ENCODE results near the gene LRRK2. TPM values are rescaled to one million over a fixed set of nuclear protein-coding genes. Genes with fewer than 3 reads are reported as not detected.

LRRK2 gene
- total and polyA plus RNA-seq, 4 donors = 1.5 to 11.5 (median 4.9) TPM

DNA sequence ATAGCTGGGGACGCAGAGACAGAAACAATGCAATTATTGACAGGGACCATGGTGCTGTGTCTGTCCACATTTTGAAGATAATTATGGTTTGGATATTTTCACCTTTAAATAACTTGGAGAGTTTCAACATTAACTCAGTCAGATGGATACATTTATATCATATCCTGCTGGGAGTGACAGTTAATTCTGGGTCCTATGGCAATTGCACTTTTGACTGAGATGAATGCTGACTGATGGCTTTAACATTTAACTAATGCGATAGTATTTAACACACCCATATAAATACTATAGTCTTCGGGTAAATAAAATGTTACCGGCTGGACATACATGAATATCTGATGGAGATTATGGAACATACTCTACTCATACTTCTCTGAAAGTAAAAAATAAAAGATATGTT lies 118.3 kb downstream of the LRRK2 start:
- H3K36me3 ChIP-seq (ENCODE audit: control insufficient read depth in 4 of 4, insufficient read depth in 3 of 4, low read depth in 1 of 4, low read length in 3 of 4) = peaks cover 0 to 24% (median 4%) of the 10 kb centered on the region in 4 donors
- TF ChIP-seq, protein P1, sequence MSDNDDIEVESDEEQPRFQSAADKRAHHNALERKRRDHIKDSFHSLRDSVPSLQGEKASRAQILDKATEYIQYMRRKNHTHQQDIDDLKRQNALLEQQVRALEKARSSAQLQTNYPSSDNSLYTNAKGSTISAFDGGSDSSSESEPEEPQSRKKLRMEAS (IDR thresholded peaks at IDR 0.05) = no peak
- TF ChIP-seq RAD21 (IDR thresholded peaks at IDR 0.05) (no peak), SP1 (IDR thresholded peaks at IDR 0.05) (no peak), CTCF (IDR thresholded peaks at IDR 0.05; ENCODE audit: low read depth, low read length, missing input control) (no peak), FOXA2 (IDR thresholded peaks at IDR 0.05) (no peak), TAF1 (conservative IDR thresholded peaks at IDR 0.05) (no peak), FOXA1 (IDR thresholded peaks at IDR 0.05) (no peak), HNF4G (IDR thresholded peaks at IDR 0.05) (no peak), JUND (IDR thresholded peaks at IDR 0.05) (no peak), NR2F2 (IDR thresholded peaks at IDR 0.05) (no peak), HNF4A (conservative IDR thresholded peaks at IDR 0.05) (no peak), ZBTB33 (IDR thresholded peaks at IDR 0.05) (no peak), GABPA (IDR thresholded peaks at IDR 0.05 in 1 of 2, conservative IDR thresholded peaks at IDR 0.05 in 1 of 2) (no peak), EGR1 (IDR thresholded peaks at IDR 0.05; ENCODE audit: low read depth in 2 of 2) (no peak)
- TF ChIP-seq, protein P2, sequence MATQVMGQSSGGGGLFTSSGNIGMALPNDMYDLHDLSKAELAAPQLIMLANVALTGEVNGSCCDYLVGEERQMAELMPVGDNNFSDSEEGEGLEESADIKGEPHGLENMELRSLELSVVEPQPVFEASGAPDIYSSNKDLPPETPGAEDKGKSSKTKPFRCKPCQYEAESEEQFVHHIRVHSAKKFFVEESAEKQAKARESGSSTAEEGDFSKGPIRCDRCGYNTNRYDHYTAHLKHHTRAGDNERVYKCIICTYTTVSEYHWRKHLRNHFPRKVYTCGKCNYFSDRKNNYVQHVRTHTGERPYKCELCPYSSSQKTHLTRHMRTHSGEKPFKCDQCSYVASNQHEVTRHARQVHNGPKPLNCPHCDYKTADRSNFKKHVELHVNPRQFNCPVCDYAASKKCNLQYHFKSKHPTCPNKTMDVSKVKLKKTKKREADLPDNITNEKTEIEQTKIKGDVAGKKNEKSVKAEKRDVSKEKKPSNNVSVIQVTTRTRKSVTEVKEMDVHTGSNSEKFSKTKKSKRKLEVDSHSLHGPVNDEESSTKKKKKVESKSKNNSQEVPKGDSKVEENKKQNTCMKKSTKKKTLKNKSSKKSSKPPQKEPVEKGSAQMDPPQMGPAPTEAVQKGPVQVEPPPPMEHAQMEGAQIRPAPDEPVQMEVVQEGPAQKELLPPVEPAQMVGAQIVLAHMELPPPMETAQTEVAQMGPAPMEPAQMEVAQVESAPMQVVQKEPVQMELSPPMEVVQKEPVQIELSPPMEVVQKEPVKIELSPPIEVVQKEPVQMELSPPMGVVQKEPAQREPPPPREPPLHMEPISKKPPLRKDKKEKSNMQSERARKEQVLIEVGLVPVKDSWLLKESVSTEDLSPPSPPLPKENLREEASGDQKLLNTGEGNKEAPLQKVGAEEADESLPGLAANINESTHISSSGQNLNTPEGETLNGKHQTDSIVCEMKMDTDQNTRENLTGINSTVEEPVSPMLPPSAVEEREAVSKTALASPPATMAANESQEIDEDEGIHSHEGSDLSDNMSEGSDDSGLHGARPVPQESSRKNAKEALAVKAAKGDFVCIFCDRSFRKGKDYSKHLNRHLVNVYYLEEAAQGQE (IDR thresholded peaks at IDR 0.05) = no peak
- 67% methylated on average over 4 of the region's 4 CpGs for WGBS
- no peaks in the 10 kb centered on the region for H3K9me3 ChIP-seq (ENCODE audit: control insufficient read depth in 4 of 4, low read length in 3 of 4)
- no peak overlapping the region for H3K9ac ChIP-seq (ENCODE audit: low read depth in 1 of 2, low read length in 2 of 2)
- H3K4me3 ChIP-seq (ENCODE audit: low read depth in 1 of 3, low read length in 3 of 3) = no peak overlapping the region
- no peaks in the 10 kb centered on the region for H3K4me1 ChIP-seq (ENCODE audit: control insufficient read depth in 4 of 4, insufficient read depth in 4 of 4, low read length in 3 of 4)
- H3K27me3 ChIP-seq (ENCODE audit: control insufficient read depth in 4 of 4, insufficient read depth in 4 of 4, low read length in 3 of 4) = no peaks in the 10 kb centered on the region
- no peak overlapping the region for H3K27ac ChIP-seq (ENCODE audit: low read depth in 1 of 2, low read length in 2 of 2)
- DNase-seq (ENCODE audit: low spot score) = no peak

- TF ChIP-seq RAD21 (IDR thresholded peaks at IDR 0.05) (no peak), HNF4G (IDR thresholded peaks at IDR 0.05) (no peak), RXRA (IDR thresholded peaks at IDR 0.05) (no peak), SP1 (IDR thresholded peaks at IDR 0.05) (no peak), ZBTB33 (IDR thresholded peaks at IDR 0.05) (no peak), TAF1 (conservative IDR thresholded peaks at IDR 0.05) (no peak), GABPA (IDR thresholded peaks at IDR 0.05 in 1 of 2, conservative IDR thresholded peaks at IDR 0.05 in 1 of 2) (no peak), YY1 (IDR thresholded peaks at IDR 0.05) (no peak), CTCF (IDR thresholded peaks at IDR 0.05; ENCODE audit: low read depth, low read length, missing input control) (no peak), NR2F2 (IDR thresholded peaks at IDR 0.05) (no peak), FOXA1 (IDR thresholded peaks at IDR 0.05) (no peak), FOXA2 (IDR thresholded peaks at IDR 0.05) (no peak)
- TF ChIP-seq, protein P3, sequence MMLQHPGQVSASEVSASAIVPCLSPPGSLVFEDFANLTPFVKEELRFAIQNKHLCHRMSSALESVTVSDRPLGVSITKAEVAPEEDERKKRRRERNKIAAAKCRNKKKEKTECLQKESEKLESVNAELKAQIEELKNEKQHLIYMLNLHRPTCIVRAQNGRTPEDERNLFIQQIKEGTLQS (IDR thresholded peaks at IDR 0.05) = no peak
- 70% methylated on average over 1 of the region's 1 CpG for WGBS
- no peaks in the 10 kb centered on the region for H3K9me3 ChIP-seq (ENCODE audit: control insufficient read depth in 4 of 4, low read length in 3 of 4)
- H3K27ac ChIP-seq (ENCODE audit: low read depth in 1 of 2, low read length in 2 of 2) = no peak overlapping the region
- no peak overlapping the region for H3K9ac ChIP-seq (ENCODE audit: low read depth in 1 of 2, low read length in 2 of 2)
- no peak for DNase-seq (ENCODE audit: low spot score)
- no peak overlapping the region for H3K4me3 ChIP-seq (ENCODE audit: low read depth in 1 of 3, low read length in 3 of 3)
- H3K36me3 ChIP-seq (ENCODE audit: control insufficient read depth in 4 of 4, insufficient read depth in 3 of 4, low read depth in 1 of 4, low read length in 3 of 4) = peaks cover 0 to 20% (median 2%) of the 10 kb centered on the region in 4 donors
- no peaks in the 10 kb centered on the region for H3K4me1 ChIP-seq (ENCODE audit: control insufficient read depth in 4 of 4, insufficient read depth in 4 of 4, low read length in 3 of 4)
- H3K27me3 ChIP-seq (ENCODE audit: control insufficient read depth in 4 of 4, insufficient read depth in 4 of 4, low read length in 3 of 4) = no peaks in the 10 kb centered on the region
Observed at GRCh38 chr12:40344312-40344711, 119.5 kb downstream of the LRRK2 start.

All from liver (tissue), 9 donors.